SK-N-SH treated with all-trans-retinoic acid at 6 μM for 48 hours (cell line): ENCODE data around the gene TRIM10.

Experiments
- ATAC-seq: fragments of 200-7000 bp; cut with Tn5 transposase; 3 replicates; pipeline ENCODE4 v1.9.1; 2020; ENCODE audit warnings: mild to moderate bottlenecking, moderate library complexity
- ARNTL ChIP-seq: fragments of 450-650 bp; formaldehyde crosslinking; IDR thresholded peaks from 2 replicates; pipeline ENCODE4 v1.5.0; 2020; ENCODE audit warnings: low read depth, mild to moderate bottlenecking, moderate library complexity, borderline replicate concordance
- BACH2 ChIP-seq: fragments of 250-450 bp; sonication (Bioruptor Pico); IDR thresholded peaks from 2 replicates; pipeline ENCODE4 v1.9.0; 2021; ENCODE audit warnings: mild to moderate bottlenecking, borderline replicate concordance
- CSDC2 ChIP-seq: fragments of 250-450 bp; sonication (Bioruptor Pico); IDR thresholded peaks from 2 replicates; pipeline ENCODE4 v1.5.0; 2020; ENCODE audit warnings: mild to moderate bottlenecking, moderate library complexity
- ESRRG ChIP-seq: fragments of 250-450 bp; sonication (Bioruptor Pico); IDR thresholded peaks from 2 replicates; pipeline ENCODE4 v1.6.1; 2021; ENCODE audit warnings: mild to moderate bottlenecking
- ISL1 ChIP-seq: fragments of 250-450 bp; sonication (Bioruptor Pico); IDR thresholded peaks from 2 replicates; pipeline ENCODE4 v2.1.2; 2022; ENCODE audit warnings: mild to moderate bottlenecking, moderate library complexity
- OSR1 ChIP-seq: fragments of 250-450 bp; sonication (Bioruptor Pico); IDR thresholded peaks from 2 replicates; pipeline ENCODE4 v1.8.0; 2022; ENCODE audit warnings: moderate library complexity, mild to moderate bottlenecking, inconsistent platforms
- PPARA ChIP-seq: fragments of 250-450 bp; sonication (Bioruptor Pico); IDR thresholded peaks from 2 replicates; pipeline ENCODE4 v1.5.0; 2020; ENCODE audit warnings: mild to moderate bottlenecking, borderline replicate concordance
- RARB ChIP-seq: fragments of 250-450 bp; sonication (Bioruptor Pico); IDR thresholded peaks from 2 replicates; pipeline ENCODE4 v1.8.0; 2021; ENCODE audit warnings: mild to moderate bottlenecking, moderate library complexity
- SNAI2 ChIP-seq: fragments of 250-450 bp; sonication (Bioruptor Pico); IDR thresholded peaks from 2 replicates; pipeline ENCODE4 v1.5.0; 2020; ENCODE audit warnings: mild to moderate bottlenecking, moderate library complexity
- TCF4 ChIP-seq: fragments of 250-450 bp; sonication (Bioruptor Pico); IDR thresholded peaks from 2 replicates; pipeline ENCODE4 v1.8.0; 2021; ENCODE audit warnings: mild to moderate bottlenecking, moderate library complexity, borderline replicate concordance
- TOX ChIP-seq: fragments of 250-450 bp; sonication (Bioruptor Pico); IDR thresholded peaks from 2 replicates; pipeline ENCODE4 v1.8.0; 2021; ENCODE audit warnings: mild to moderate bottlenecking, moderate library complexity, borderline replicate concordance
- ZC3H10 ChIP-seq: fragments of 250-450 bp; sonication (Bioruptor Pico); IDR thresholded peaks from 2 replicates; pipeline ENCODE4 v1.5.1; 2021; ENCODE audit warnings: mild to moderate bottlenecking, moderate library complexity
- ZFP30 ChIP-seq: fragments of 450-650 bp; formaldehyde crosslinking; IDR thresholded peaks from 2 replicates; pipeline ENCODE4 v1.5.0; 2022; ENCODE audit warnings: mild to moderate bottlenecking, moderate library complexity
- ZNF565 ChIP-seq: fragments of 450-650 bp; formaldehyde crosslinking; conservative IDR thresholded peaks from 2 replicates; pipeline ENCODE4 v1.5.0; 2020; ENCODE audit warnings: low read depth, mild to moderate bottlenecking, moderate library complexity
- ZNF70 ChIP-seq: fragments of 450-650 bp; formaldehyde crosslinking; IDR thresholded peaks from 2 replicates; pipeline ENCODE4 v1.5.0; 2020; ENCODE audit warnings: mild to moderate bottlenecking, moderate library complexity
- TF ChIP-seq, protein P1 (sequence below): fragments of 250-450 bp; sonication (Bioruptor Pico); IDR thresholded peaks from 2 replicates; pipeline ENCODE4 v1.5.1; 2021; ENCODE audit warnings: mild to moderate bottlenecking, moderate library complexity
- TF ChIP-seq, protein P2 (sequence below): fragments of 250-450 bp; sonication (Bioruptor Pico); IDR thresholded peaks from 2 replicates; pipeline ENCODE4 v1.5.0; 2020; ENCODE audit warnings: mild to moderate bottlenecking, moderate library complexity
- TF ChIP-seq, protein P3 (sequence below): fragments of 250-450 bp; sonication (Bioruptor Pico); IDR thresholded peaks from 2 replicates; pipeline ENCODE4 v1.8.0; 2020; ENCODE audit warnings: mild to moderate bottlenecking, moderate library complexity, borderline replicate concordance
- TF ChIP-seq, protein P4 (sequence below): fragments of 250-450 bp; sonication (Bioruptor Pico); IDR thresholded peaks from 2 replicates; pipeline ENCODE4 v1.5.1; 2020; ENCODE audit warnings: low read depth, mild to moderate bottlenecking, moderate library complexity

Gene TRIM10

DNA sequence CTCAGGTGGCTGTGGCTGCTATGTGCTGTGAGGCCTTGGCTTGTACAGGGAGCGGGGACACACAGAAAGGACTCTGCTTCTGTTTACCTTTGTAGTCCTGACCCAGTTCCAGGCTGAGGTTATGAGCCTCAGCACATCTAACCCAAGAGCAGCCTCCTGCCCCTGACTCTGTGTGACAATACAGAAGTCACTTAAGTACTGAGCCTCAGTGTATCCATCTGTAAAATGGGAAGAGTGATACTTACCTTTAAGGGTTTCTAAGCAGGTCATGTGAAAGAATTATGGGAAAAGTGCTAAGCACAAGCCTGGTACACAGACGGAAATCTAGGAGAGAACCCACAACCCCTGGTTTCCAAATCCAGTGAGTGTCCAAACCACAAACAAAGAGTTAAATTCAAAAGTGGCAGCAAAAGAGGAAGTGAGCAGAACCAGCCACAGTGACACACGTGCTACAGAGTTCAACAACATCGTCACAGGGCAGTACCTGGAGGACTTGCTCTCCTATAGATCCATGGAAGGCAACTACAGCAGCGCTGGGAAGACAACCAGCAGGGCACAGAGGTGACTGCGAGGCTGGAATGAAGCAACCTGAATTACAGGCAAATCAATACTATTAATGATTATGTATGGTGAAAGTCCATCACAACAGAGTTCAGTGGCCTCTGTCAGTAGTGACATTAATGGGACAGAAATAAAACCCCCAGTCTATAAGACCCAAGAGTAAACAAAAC lies 39.7 kb upstream of the TRIM10 start:
- ATAC-seq: no peak
- TF ChIP-seq, protein P1, sequence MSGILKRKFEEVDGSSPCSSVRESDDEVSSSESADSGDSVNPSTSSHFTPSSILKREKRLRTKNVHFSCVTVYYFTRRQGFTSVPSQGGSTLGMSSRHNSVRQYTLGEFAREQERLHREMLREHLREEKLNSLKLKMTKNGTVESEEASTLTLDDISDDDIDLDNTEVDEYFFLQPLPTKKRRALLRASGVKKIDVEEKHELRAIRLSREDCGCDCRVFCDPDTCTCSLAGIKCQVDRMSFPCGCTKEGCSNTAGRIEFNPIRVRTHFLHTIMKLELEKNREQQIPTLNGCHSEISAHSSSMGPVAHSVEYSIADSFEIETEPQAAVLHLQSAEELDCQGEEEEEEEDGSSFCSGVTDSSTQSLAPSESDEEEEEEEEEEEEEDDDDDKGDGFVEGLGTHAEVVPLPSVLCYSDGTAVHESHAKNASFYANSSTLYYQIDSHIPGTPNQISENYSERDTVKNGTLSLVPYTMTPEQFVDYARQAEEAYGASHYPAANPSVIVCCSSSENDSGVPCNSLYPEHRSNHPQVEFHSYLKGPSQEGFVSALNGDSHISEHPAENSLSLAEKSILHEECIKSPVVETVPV (CRISPR knock-in tag): no peak
- TF ChIP-seq RARB (no peak), SNAI2 (CRISPR knock-in tag) (no peak), BACH2 (CRISPR knock-in tag) (no peak), ZNF70 (CRISPR knock-in tag) (no peak), ARNTL (CRISPR knock-in tag) (no peak), ZNF565 (CRISPR knock-in tag) (no peak), TOX (CRISPR knock-in tag) (no peak)
- TF ChIP-seq, protein P2, sequence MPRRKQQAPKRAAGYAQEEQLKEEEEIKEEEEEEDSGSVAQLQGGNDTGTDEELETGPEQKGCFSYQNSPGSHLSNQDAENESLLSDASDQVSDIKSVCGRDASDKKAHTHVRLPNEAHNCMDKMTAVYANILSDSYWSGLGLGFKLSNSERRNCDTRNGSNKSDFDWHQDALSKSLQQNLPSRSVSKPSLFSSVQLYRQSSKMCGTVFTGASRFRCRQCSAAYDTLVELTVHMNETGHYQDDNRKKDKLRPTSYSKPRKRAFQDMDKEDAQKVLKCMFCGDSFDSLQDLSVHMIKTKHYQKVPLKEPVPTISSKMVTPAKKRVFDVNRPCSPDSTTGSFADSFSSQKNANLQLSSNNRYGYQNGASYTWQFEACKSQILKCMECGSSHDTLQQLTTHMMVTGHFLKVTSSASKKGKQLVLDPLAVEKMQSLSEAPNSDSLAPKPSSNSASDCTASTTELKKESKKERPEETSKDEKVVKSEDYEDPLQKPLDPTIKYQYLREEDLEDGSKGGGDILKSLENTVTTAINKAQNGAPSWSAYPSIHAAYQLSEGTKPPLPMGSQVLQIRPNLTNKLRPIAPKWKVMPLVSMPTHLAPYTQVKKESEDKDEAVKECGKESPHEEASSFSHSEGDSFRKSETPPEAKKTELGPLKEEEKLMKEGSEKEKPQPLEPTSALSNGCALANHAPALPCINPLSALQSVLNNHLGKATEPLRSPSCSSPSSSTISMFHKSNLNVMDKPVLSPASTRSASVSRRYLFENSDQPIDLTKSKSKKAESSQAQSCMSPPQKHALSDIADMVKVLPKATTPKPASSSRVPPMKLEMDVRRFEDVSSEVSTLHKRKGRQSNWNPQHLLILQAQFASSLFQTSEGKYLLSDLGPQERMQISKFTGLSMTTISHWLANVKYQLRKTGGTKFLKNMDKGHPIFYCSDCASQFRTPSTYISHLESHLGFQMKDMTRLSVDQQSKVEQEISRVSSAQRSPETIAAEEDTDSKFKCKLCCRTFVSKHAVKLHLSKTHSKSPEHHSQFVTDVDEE (CRISPR knock-in tag): no peak
- TF ChIP-seq, protein P3, sequence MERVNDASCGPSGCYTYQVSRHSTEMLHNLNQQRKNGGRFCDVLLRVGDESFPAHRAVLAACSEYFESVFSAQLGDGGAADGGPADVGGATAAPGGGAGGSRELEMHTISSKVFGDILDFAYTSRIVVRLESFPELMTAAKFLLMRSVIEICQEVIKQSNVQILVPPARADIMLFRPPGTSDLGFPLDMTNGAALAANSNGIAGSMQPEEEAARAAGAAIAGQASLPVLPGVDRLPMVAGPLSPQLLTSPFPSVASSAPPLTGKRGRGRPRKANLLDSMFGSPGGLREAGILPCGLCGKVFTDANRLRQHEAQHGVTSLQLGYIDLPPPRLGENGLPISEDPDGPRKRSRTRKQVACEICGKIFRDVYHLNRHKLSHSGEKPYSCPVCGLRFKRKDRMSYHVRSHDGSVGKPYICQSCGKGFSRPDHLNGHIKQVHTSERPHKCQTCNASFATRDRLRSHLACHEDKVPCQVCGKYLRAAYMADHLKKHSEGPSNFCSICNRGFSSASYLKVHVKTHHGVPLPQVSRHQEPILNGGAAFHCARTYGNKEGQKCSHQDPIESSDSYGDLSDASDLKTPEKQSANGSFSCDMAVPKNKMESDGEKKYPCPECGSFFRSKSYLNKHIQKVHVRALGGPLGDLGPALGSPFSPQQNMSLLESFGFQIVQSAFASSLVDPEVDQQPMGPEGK (CRISPR knock-in tag): no peak

DNA sequence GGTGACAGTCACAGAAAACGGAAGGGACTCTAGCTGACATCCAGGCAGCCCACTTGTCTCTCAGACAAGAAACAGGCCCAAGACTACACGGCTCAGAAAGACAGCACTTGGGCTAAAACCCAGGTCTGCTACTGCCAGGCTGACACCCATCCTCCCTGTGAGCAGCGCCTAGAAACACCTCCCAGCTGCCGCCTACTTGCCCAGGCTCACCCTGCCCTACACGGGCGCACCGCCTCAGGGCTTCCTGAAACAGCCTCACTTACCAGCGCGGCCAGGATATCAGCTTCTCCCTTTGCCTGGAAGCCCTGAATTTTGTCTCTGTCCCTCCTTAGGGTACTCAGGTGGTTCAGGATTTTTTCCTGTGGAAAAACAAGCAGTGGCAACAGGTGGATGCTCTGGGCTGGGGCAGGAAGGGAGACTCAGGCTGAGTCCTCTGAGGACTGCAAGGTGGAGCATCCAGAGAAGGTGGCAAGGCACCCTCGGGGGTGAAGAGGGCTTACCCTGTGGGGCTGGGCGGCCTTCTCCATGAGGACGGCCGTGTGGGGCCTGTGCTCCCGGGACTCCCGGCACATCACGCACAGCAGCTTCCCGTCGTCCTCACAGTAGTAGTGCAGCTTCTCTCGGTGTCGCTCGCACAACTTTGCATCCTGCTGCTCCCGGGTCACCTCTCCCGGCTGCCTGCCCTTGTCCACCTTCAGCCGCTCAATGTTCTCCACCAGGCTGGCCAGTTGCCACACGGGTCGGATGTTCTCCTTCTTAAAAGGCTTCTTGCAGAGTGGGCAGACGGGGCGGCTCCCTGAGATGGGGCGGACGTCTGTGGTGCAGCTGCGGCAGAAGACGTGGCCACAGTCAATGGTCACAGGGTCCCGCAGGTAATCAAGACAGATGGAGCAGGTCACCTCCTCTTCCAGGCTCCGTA lies 37.4 kb upstream of the TRIM10 start:
- no peak for TF ChIP-seq ESRRG (CRISPR knock-in tag)
- TF ChIP-seq RARB: no peak
- TF ChIP-seq PPARA (CRISPR knock-in tag): no peak
- TF ChIP-seq, protein P1 (CRISPR knock-in tag): no peak
- no peak for TF ChIP-seq TCF4
- TF ChIP-seq ZC3H10 (CRISPR knock-in tag): no peak
- TF ChIP-seq CSDC2 (CRISPR knock-in tag): no peak
- TF ChIP-seq, protein P3 (CRISPR knock-in tag): no peak
- TF ChIP-seq, protein P2 (CRISPR knock-in tag): no peak
- no peak for TF ChIP-seq TOX (CRISPR knock-in tag)
- no peak for TF ChIP-seq SNAI2 (CRISPR knock-in tag)
- no peak for TF ChIP-seq OSR1
- no peak for TF ChIP-seq BACH2 (CRISPR knock-in tag)
- no peak for TF ChIP-seq ZNF565 (CRISPR knock-in tag)
- TF ChIP-seq ISL1 (CRISPR knock-in tag): no peak
- no peak for TF ChIP-seq ZNF70 (CRISPR knock-in tag)
- TF ChIP-seq, protein P4, sequence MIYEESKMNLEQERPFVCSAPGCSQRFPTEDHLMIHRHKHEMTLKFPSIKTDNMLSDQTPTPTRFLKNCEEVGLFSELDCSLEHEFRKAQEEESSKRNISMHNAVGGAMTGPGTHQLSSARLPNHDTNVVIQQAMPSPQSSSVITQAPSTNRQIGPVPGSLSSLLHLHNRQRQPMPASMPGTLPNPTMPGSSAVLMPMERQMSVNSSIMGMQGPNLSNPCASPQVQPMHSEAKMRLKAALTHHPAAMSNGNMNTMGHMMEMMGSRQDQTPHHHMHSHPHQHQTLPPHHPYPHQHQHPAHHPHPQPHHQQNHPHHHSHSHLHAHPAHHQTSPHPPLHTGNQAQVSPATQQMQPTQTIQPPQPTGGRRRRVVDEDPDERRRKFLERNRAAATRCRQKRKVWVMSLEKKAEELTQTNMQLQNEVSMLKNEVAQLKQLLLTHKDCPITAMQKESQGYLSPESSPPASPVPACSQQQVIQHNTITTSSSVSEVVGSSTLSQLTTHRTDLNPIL: no peak
- no peak for TF ChIP-seq ZFP30 (CRISPR knock-in tag)
- no peak for ATAC-seq
